ENCODE results near the gene UQCRH. TPM values are rescaled to one million over a fixed set of nuclear protein-coding genes. Genes with fewer than 3 reads are reported as not detected.

UQCRH gene
- polyA plus RNA-seq, 1 experiment = 757 TPM

GRCh38 chr1:46302641-46303037 lies 859 bp upstream of the UQCRH start:
- Histone ChIP-seq H3K27ac (ENCODE audit: low read depth, low read length) (peak overlapping the region; percentile 95), H3K4me3 (ENCODE audit: low read depth, low read length) (peak overlapping the region; percentile 86), H3K9me3 (ENCODE audit: control insufficient read depth, insufficient read depth, low read length) (no peaks in the 10 kb centered on the region; the same call in 1 of the 2 replicates), H3K27me3 (ENCODE audit: control insufficient read depth, insufficient read depth, low read length) (no peaks in the 10 kb centered on the region)
- ChIA-PET POLR2A (interaction anchor here (0.7 to 2.0 kb wide), 9 partner anchors 11 to 55 kb away, joined by 3 to 17 read pairs (median 4); partner anchors contain the start of genes NSUN4 and RAD54L), CTCF (interaction anchor here (1.9 to 2.5 kb wide), 2 partner anchors 38 to 45 kb away, joined by 12 read pairs; partner anchors contain the start of gene NSUN4)
- no peak for DNase-seq (ENCODE audit: low read depth, low spot score)
- TF ChIP-seq, protein P1, sequence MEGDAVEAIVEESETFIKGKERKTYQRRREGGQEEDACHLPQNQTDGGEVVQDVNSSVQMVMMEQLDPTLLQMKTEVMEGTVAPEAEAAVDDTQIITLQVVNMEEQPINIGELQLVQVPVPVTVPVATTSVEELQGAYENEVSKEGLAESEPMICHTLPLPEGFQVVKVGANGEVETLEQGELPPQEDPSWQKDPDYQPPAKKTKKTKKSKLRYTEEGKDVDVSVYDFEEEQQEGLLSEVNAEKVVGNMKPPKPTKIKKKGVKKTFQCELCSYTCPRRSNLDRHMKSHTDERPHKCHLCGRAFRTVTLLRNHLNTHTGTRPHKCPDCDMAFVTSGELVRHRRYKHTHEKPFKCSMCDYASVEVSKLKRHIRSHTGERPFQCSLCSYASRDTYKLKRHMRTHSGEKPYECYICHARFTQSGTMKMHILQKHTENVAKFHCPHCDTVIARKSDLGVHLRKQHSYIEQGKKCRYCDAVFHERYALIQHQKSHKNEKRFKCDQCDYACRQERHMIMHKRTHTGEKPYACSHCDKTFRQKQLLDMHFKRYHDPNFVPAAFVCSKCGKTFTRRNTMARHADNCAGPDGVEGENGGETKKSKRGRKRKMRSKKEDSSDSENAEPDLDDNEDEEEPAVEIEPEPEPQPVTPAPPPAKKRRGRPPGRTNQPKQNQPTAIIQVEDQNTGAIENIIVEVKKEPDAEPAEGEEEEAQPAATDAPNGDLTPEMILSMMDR (IDR thresholded peaks at IDR 0.05; ENCODE audit: low read depth, low read length) = no peak

- TF ChIP-seq, protein P1 (IDR thresholded peaks at IDR 0.05; ENCODE audit: low read depth, low read length) = no peak
- no peak for DNase-seq (ENCODE audit: low read depth, low spot score)
- H3K4me3 ChIP-seq (ENCODE audit: low read depth, low read length) = peak overlapping the region; percentile 86
- POLR2A ChIA-PET = interaction anchor here (1.2 to 2.0 kb wide), 5 partner anchors 13 to 57 kb away, joined by 3 to 17 read pairs (median 6); partner anchors contain the start of genes NSUN4 and RAD54L
- H3K9me3 ChIP-seq (ENCODE audit: control insufficient read depth, insufficient read depth, low read length) = no peaks in the 10 kb centered on the region; the same call in 1 of the 2 replicates
- peak overlapping the region; percentile 77 for H3K27ac ChIP-seq (ENCODE audit: low read depth, low read length)
- H3K27me3 ChIP-seq (ENCODE audit: control insufficient read depth, insufficient read depth, low read length) = no peaks in the 10 kb centered on the region
- CTCF ChIA-PET = interaction anchor here (0.8 to 2.5 kb wide), 5 partner anchors 36 to 59 kb away, joined by 3 to 12 read pairs (median 11); partner anchors contain the start of gene NSUN4
Observed at GRCh38 chr1:46303872-46304326, 401 bp downstream of the UQCRH start.

GRCh38 chr1:46306159-46306530 lies 2.6 kb downstream of the UQCRH start:
- no peak overlapping the region for H3K4me3 ChIP-seq (ENCODE audit: low read depth, low read length)
- CTCF ChIA-PET = interaction anchor here (3.4 kb wide), 1 partner anchor 41 kb away, joined by 12 read pairs; no protein-coding TSS in a partner anchor
- no peaks in the 10 kb centered on the region for H3K27me3 ChIP-seq (ENCODE audit: control insufficient read depth, insufficient read depth, low read length)
- POLR2A ChIA-PET = no interaction called here
- TF ChIP-seq, protein P1 (IDR thresholded peaks at IDR 0.05; ENCODE audit: low read depth, low read length) = no peak
- H3K27ac ChIP-seq (ENCODE audit: low read depth, low read length) = no peak overlapping the region
- H3K9me3 ChIP-seq (ENCODE audit: control insufficient read depth, insufficient read depth, low read length) = no peaks in the 10 kb centered on the region; the same call in 1 of the 2 replicates
- no peak for DNase-seq (ENCODE audit: low read depth, low spot score)

- CTCF ChIA-PET = interaction anchor here (3.4 kb wide), 1 partner anchor 38 kb away, joined by 12 read pairs; no protein-coding TSS in a partner anchor
Observed at GRCh38 chr1:46309401-46310159, 6.1 kb downstream of the UQCRH start.

More at GRCh38 chr1:46309401-46310159, 6.1 kb downstream of the UQCRH start:
- H3K4me3 ChIP-seq (ENCODE audit: low read depth, low read length) = no peak overlapping the region
- TF ChIP-seq, protein P1 (IDR thresholded peaks at IDR 0.05; ENCODE audit: low read depth, low read length) = no peak
- H3K27ac ChIP-seq (ENCODE audit: low read depth, low read length) = no peak overlapping the region
- POLR2A ChIA-PET = interaction anchor here (0.6 kb wide), 1 partner anchor 44 kb away, joined by 3 read pairs; no protein-coding TSS in a partner anchor
- H3K27me3 ChIP-seq (ENCODE audit: control insufficient read depth, insufficient read depth, low read length) = no peaks in the 10 kb centered on the region
- no peak for DNase-seq (ENCODE audit: low read depth, low spot score)
- H3K9me3 ChIP-seq (ENCODE audit: control insufficient read depth, insufficient read depth, low read length) = no peaks in the 10 kb centered on the region; the same call in 1 of the 2 replicates

All from AG04450 (cell line).